Nephron (organoid): Measurements from ENCODE around the gene LCOR.
"Not testable (repeated sequence)": the region's sequence is repeated elsewhere in the genome, so short reads cannot be mapped to it uniquely, and the experiment has no call there.

ENCODE experiments used
- H3K27ac Mint-ChIP-seq, 3 experiments: 2 replicates each; pipeline ENCODE4 v1.8.0; 2020; ENCODE audit warnings: mixed read lengths in 3 of 3, mild to moderate bottlenecking in 2 of 3, moderate library complexity in 1 of 3
- H3K27me3 Mint-ChIP-seq: 2 replicates; pipeline ENCODE4 v1.8.0; 2021; ENCODE audit warnings: low read depth, mild to moderate bottlenecking, moderate library complexity, mixed read lengths
- H3K36me3 Mint-ChIP-seq: 2 replicates; pipeline ENCODE4 v1.8.0; 2020; ENCODE audit warnings: low read depth, mixed read lengths
- H3K4me1 Mint-ChIP-seq: 2 replicates; pipeline ENCODE4 v1.8.0; 2020; ENCODE audit warnings: mixed read lengths
- H3K4me3 Mint-ChIP-seq, 3 experiments: 2 replicates each; pipeline ENCODE4 v1.8.0; 2020; ENCODE audit warnings: mild to moderate bottlenecking in 3 of 3, mixed read lengths in 3 of 3, moderate library complexity in 2 of 3
- H3K9me3 Mint-ChIP-seq: 2 replicates; pipeline ENCODE4 v1.8.0; 2020; ENCODE audit warnings: mixed read lengths
- TF ChIP-seq, protein P1 (sequence below), 3 experiments: fragments of 200-600 bp; sonication (generic); IDR thresholded peaks; one replicate each; pipeline ENCODE4 v1.5.0; 2021; ENCODE audit warnings: antibody characterized with exemption in 3 of 3; ENCODE audit not compliant: unreplicated experiment in 3 of 3

The LCOR gene

DNA sequence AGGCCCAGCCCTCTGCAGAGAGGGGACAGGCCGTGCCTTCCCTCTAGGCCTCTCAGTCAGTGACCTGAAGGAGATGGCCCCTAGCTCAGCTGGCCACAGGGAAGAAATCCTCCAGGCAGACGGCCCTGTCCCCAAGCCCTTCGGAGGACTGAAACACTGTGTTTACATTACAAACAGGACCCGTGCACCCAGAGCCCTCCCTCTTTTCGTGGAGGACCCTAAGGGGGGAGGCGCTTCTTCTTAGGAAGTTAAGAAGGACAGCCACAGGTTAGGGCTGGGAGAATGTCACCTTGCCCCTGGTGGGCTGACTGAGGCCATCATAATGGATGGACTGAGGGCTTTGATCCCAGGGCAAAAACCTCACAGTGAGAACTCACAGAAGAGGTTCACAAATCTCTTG is 198.8 kb downstream of the LCOR start:
- no peaks in the 10 kb centered on the region for H3K4me1 Mint-ChIP-seq
- H3K27me3 Mint-ChIP-seq = peaks cover 14% of the 10 kb centered on the region
- TF ChIP-seq, protein P1, sequence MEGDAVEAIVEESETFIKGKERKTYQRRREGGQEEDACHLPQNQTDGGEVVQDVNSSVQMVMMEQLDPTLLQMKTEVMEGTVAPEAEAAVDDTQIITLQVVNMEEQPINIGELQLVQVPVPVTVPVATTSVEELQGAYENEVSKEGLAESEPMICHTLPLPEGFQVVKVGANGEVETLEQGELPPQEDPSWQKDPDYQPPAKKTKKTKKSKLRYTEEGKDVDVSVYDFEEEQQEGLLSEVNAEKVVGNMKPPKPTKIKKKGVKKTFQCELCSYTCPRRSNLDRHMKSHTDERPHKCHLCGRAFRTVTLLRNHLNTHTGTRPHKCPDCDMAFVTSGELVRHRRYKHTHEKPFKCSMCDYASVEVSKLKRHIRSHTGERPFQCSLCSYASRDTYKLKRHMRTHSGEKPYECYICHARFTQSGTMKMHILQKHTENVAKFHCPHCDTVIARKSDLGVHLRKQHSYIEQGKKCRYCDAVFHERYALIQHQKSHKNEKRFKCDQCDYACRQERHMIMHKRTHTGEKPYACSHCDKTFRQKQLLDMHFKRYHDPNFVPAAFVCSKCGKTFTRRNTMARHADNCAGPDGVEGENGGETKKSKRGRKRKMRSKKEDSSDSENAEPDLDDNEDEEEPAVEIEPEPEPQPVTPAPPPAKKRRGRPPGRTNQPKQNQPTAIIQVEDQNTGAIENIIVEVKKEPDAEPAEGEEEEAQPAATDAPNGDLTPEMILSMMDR (IDR thresholded peaks at IDR 0.05; ENCODE audit: unreplicated experiment in 3 of 3) = no peak
- no peaks in the 10 kb centered on the region for H3K9me3 Mint-ChIP-seq
- no peaks in the 10 kb centered on the region for H3K36me3 Mint-ChIP-seq
- H3K27ac Mint-ChIP-seq = no peak overlapping the region
- H3K4me3 Mint-ChIP-seq = no peak overlapping the region

DNA sequence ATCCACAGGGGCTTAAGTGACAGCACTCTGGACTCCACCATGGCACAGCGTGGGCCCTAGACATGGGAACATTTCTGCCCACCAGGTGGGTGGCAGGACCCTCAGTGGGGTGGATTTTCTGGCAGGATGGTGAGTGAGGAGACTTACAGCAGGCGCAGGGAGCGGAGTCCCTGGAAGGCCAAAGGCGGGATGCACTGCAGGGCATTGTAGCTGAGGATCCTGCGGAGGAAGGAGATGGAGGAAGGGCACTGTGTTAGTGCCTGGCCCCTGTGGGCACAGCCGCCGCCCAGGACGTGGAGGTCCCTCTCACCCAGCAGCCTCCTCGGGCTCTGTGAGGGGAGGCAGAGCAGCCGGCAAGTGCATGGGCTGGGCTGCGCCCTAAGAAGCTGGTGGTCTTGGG is 199.4 kb downstream of the LCOR start:
- TF ChIP-seq, protein P1 (IDR thresholded peaks at IDR 0.05; ENCODE audit: unreplicated experiment in 3 of 3) = no peak
- H3K4me1 Mint-ChIP-seq = no peaks in the 10 kb centered on the region
- no peaks in the 10 kb centered on the region for H3K36me3 Mint-ChIP-seq
- H3K9me3 Mint-ChIP-seq = no peaks in the 10 kb centered on the region
- no peak overlapping the region for H3K27ac Mint-ChIP-seq
- H3K4me3 Mint-ChIP-seq = no peak overlapping the region
- peaks cover 14% of the 10 kb centered on the region for H3K27me3 Mint-ChIP-seq

DNA sequence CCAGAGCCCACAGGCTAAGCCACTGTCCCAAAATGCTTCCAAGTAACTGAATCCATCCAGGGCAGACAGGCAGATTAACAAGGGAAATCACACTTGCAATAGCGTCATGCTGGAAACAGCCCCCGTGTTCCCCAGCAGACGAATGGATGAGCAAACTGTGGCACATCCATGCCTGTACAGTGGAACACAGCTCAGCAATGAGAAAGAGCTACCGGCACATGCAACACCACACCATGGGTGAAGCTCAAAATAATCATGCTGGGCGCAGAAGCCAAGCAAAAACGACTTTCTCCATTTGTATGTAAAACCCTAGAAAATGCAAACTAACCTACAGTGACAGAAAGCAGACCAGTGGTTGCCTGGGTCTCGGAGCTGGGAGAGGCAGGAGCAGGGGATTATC is 200.5 kb downstream of the LCOR start:
- no peak overlapping the region for H3K27ac Mint-ChIP-seq
- peaks cover 20% of the 10 kb centered on the region for H3K27me3 Mint-ChIP-seq
- H3K9me3 Mint-ChIP-seq = no peaks in the 10 kb centered on the region
- TF ChIP-seq, protein P1 (IDR thresholded peaks at IDR 0.05; ENCODE audit: unreplicated experiment in 3 of 3) = no peak
- no peak overlapping the region for H3K4me3 Mint-ChIP-seq
- no peaks in the 10 kb centered on the region for H3K36me3 Mint-ChIP-seq
- no peaks in the 10 kb centered on the region for H3K4me1 Mint-ChIP-seq

GRCh38 chr10:97033841-97034240 is 201.7 kb downstream of the LCOR start:
- H3K4me1 Mint-ChIP-seq, H3K27ac Mint-ChIP-seq, H3K4me3 Mint-ChIP-seq, H3K9me3 Mint-ChIP-seq, H3K36me3 Mint-ChIP-seq: not testable (repeated sequence)
- peaks cover 20% of the 10 kb centered on the region for H3K27me3 Mint-ChIP-seq

GRCh38 chr10:97034301-97034700 is 202.2 kb downstream of the LCOR start:
- TF ChIP-seq, protein P1 (IDR thresholded peaks at IDR 0.05; ENCODE audit: unreplicated experiment in 3 of 3) = no peak
- H3K4me3 Mint-ChIP-seq = no peak overlapping the region
- H3K4me1 Mint-ChIP-seq = peaks cover 5% of the 10 kb centered on the region

DNA sequence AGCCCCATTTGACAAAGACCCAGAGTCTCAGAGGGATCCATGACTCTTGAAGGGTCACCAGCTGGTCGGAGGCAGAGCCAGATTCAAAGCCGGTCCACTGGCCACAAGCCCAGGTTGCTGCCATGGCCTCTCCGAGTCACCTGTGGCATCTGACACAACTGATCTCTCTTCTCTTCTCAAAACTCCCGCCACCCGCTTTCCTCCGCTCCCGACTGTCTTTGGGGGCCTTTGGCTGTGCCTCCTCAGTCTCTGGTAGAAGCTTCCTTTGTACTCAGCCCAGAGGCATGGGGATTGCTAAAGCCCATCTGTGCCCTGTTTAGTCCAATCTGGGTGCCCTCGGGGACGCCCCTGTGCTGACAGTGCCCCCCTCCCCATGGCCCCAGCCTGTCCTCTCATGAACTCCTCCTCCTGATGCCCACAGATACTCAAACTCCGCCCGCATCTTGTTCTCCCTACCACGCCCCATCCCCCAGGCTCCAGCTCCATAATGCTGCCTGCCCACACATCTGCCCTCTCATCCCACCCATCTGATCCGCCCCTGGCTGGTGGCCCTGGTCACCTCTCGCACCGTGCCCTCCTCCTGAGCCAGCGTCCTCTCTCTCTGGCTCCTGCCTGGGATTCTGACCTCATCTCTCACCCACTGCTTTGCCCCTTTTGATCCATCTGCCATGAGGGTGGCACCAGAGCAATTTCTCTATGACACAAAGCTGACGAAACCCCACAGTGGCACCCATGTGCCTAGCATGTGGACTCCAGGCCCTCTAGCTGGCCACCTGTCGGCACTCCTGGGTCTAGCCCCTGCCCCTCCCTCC is 203.1 kb downstream of the LCOR start:
- Mint-ChIP-seq H3K27ac (no peak overlapping the region), H3K4me3 (no peak overlapping the region)

More at GRCh38 chr10:97034301-97034700, 202.2 kb downstream of the LCOR start:
- H3K9me3 Mint-ChIP-seq = no peaks in the 10 kb centered on the region
- H3K36me3 Mint-ChIP-seq = no peaks in the 10 kb centered on the region
- H3K27me3 Mint-ChIP-seq = peaks cover 20% of the 10 kb centered on the region
- H3K27ac Mint-ChIP-seq = no peak overlapping the region

More for the DNA sequence above, 203.1 kb downstream of the LCOR start:
- Mint-ChIP-seq H3K27me3 (peaks cover 16% of the 10 kb centered on the region), H3K9me3 (no peaks in the 10 kb centered on the region), H3K36me3 (no peaks in the 10 kb centered on the region), H3K4me1 (peaks cover 5% of the 10 kb centered on the region)
- TF ChIP-seq, protein P1 (IDR thresholded peaks at IDR 0.05; ENCODE audit: unreplicated experiment in 3 of 3) = no peak
